Uterus (tissue), 2 donors: Measurements from ENCODE around the gene SETD1A.

Experiments used
- CTCF ChIP-seq, 4 experiments: fragments of 200-600 bp in 2 of 4; fragments of 450-650 bp in 2 of 4; sonication (generic) in 2 of 4; IDR thresholded peaks; one replicate each; pipeline ENCODE4 v1.5.1; 2016 to 2019; ENCODE audit warnings: antibody characterized with exemption in 4 of 4, mild to moderate bottlenecking in 2 of 4, moderate library complexity in 1 of 4
- POLR2A ChIP-seq, 2 donors: fragments of 450-650 bp; IDR thresholded peaks; one replicate each; pipeline ENCODE4 v1.6.1; 2016; ENCODE audit warnings: antibody characterized with exemption in 2 of 2, mild to moderate bottlenecking in 1 of 2, moderate library complexity in 1 of 2

DNA sequence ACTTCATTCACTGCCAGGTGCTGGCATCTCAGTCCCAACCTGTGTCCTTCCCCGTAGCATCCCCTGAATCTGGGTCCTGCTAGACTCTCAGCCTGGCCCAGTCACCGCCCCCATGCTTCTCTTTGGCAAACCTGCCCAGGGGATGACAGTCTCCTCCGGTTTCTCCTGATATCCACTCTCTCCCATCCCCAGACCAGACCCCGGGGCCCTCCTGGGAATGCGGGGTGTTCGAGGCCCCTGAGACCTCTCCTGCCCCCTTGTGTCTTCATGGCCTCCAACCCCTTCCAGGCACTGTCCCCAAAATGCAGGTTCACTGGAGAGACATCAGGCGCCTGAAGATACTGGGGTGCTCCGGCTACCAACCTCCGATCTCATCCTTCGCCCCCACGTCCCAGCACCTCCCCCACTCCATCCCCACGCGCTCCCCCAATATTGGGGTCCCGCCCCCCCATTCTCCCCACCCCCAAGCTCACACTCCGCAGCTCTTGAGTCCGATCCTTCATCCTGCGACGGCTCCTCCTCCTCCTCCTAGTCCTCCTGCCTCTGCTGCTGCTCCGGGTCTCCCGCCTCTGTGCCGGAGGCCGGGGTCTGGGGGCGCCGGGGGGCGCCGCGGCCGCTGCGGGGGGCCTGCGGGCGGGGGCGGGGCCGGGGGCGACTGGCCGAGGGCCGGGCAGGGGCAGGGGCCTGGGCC, 52.5 kb downstream of the SETD1A start:
- TF ChIP-seq CTCF (IDR thresholded peaks at IDR 0.05) (no peak), POLR2A (IDR thresholded peaks at IDR 0.05) (no peak)
